GM12873 (cell line): ENCODE results near the gene LIPG.

Source experiments
- CTCF ChIP-seq: IDR thresholded peaks from 2 replicates; pipeline ENCODE4 v1.5.1; 2012; ENCODE audit warnings: low read depth, mild to moderate bottlenecking, moderate library complexity, low read length, control low read depth; ENCODE audit not compliant: insufficient read depth; ENCODE audit errors: missing control alignments

Gene LIPG

DNA sequence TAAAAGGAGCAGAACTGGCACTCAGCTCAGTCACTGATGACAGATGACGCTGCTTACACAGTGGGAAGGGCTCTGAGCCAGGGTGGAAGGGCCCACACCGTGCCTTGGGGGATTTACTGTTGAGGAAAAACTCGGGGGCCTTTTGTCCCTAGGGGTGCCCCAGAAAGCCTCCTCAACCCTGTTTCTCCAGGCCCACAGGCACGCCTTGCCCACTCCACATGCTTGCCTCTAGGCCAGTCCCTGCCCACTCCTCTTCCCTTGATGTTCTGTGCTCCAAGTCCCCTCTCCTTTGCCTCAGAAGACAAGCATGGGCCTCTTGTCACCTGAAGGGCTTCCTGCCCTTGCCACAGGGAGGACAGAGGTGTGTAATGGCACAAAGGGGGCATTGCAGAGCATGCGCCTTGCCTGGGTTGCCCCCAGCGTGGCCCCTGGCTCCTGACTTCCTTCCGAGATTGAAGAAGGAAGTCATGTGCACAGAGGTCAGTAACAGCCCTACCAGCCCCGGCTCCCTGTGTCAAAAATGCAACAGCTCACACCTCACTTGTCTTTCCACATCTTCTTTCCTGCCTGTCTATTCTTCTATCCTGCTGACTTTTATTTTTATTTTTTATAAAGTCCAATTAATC is 65.1 kb downstream of the LIPG start:
- TF ChIP-seq CTCF: no peak

DNA sequence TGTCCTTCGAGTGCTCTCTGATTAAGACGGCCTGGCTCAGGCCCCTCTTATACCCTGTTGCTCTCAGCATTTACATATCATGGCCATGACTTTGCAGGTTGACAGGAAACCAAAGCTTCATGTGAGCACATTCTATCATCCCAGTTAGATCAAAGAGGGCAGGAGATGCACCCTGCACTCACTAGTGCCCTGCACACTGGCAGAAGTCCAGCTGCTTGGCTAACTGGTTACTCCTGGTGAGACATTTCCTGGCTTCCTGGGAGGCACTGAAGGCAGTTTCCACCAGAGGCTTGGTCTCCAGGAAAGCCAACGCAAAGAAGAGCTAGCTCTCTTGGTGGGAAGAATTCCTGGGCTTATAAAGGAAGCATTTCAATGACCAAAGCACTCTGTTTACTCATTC is 66.3 kb downstream of the LIPG start:
- TF ChIP-seq CTCF: no peak

- peak; percentile 16 for TF ChIP-seq CTCF
Observed at GRCh38 chr18:49628881-49629795, 67.3 kb downstream of the LIPG start.

DNA sequence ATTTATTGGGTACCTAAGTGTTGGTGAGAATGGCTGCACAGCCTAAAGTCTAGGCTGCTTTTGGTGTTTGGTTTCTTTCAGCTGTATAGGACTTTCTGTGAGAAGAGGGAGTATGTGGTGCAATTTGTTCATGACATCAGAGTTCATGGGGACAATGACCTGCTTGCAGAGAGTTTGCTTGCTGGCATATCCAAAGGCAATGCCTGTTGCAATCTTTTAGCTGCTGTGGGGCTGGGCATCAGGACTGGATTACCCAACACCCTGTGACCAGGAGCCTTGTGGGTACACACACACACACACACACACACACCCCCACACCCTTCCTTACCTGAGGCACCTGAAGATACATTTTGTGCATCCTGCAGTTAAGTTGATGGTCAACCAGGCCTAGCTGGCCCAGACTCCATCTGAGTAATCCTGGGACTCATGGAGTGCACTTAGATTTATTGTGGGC is 68.4 kb downstream of the LIPG start:
- TF ChIP-seq CTCF: no peak

DNA sequence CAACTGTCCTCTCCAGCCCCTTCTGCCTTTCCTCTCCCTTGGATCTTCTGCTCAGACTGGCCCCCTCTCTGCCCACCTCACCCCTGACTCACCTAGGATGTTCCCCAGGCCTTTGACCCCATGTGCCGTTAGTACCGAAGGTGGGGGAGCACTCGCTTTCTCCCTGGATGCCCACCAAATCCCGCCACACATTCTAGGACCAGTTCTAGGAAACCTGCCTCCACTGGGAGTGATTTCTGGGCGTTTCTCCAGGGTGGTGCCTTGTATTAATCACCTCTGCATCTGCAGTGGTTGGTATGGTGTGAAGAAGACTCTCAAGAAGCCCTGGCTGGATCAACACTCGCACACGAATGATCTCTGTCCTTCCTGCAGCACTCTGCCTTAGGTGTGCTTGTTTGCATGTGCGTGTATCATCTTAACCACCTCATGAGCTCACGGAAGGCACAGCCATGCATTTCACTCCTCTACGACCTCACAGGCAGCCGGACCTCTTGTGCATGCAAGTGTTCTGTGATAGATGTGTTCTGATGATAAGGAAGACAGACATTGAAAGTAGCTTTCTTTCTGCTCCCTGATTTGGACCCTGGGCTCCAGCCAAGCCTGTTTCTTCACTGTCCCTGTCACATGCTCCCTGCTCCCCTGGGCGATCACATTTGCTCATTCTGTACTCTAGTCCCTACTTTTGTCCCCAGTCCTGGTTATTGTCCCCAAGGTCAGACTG is 69.4 kb downstream of the LIPG start:
- no peak for TF ChIP-seq CTCF

- no peak for TF ChIP-seq CTCF
Observed at GRCh38 chr18:49632588-49632987, 70.7 kb downstream of the LIPG start.
